ENCODE measurements around the gene ZNF641.

GRCh38 chr12:48388938-48389337 lies 38.2 kb upstream of the ZNF641 start:
- TF ChIP-seq CTCF (conservative IDR thresholded peaks at IDR 0.05; ENCODE audit: low read length) (no peak), EZH2phosphoT487 (IDR thresholded peaks at IDR 0.05; ENCODE audit: borderline replicate concordance, low read depth, low read length) (no peak)
